GM12878 (cell line): ENCODE data around the gene PRRC2B. TPM values are rescaled to one million over a fixed set of nuclear protein-coding genes. Genes with fewer than 3 reads are reported as not detected.

Source experiments
- ATAC-seq: fragments of 200-7000 bp; cut with Tn5 transposase; 3 replicates; pipeline ENCODE4 v1.9.1; 2020; ENCODE audit warnings: mild to moderate bottlenecking, moderate library complexity
- BruUV-seq: library from RNA; stranded (reverse); fragments of 400-500 nt; replicated peaks from 2 replicates; lab custom pipeline; 2021; lab: Mats Ljungman, UMichigan
- CTCF ChIA-PET: fragments of 300-600 bp; sonication (Branson Sonifier 250); formaldehyde crosslinking; extraction: SDS; loops from one replicate; lab custom pipeline; 2021; ENCODE audit warnings: inconsistent platforms; lab: Yijun Ruan, JAX
- POLR2A ChIA-PET: fragments of 350-600 bp; formaldehyde crosslinking; extraction: SDS; loops from one replicate; lab custom pipeline; 2021; ENCODE audit warnings: inconsistent platforms; lab: Charles Lee
- RAD21 ChIA-PET: fragments of 300-600 bp; sonication (Branson Sonifier 250); formaldehyde crosslinking; loops from one replicate; lab custom pipeline; 2023; ENCODE audit warnings: antibody characterized with exemption; ENCODE audit not compliant: unreplicated experiment; lab: Charles Lee
- SMC1A ChIA-PET: fragments of 300-600 bp; sonication (Branson Sonifier 250); formaldehyde crosslinking; loops from one replicate; lab custom pipeline; 2023; ENCODE audit not compliant: unreplicated experiment, uncharacterized antibody; lab: Charles Lee
- DNase-seq: peaks from one replicate; pipeline ENCODE4 v3.0.0-alpha.2; 2011; ENCODE audit warnings: low read depth, low spot score
- FAIRE-seq: peaks from 3 replicates; lab custom pipeline; 2011; peaks lifted over from hg19 to GRCh38; lab: Jason Lieb, UNC
- H2AFZ ChIP-seq: 2 replicates; pipeline ENCODE4 v1.6.0; 2011; ENCODE audit warnings: low read depth, low read length, control low read depth; ENCODE audit not compliant: control insufficient read depth
- H3K27ac ChIP-seq: 2 replicates; pipeline ENCODE4 v1.5.1; 2011; ENCODE audit warnings: control low read depth; ENCODE audit not compliant: control insufficient read depth, insufficient read depth
- H3K27me3 ChIP-seq, 2 experiments: replicated peaks in 1 of 2; 2 replicates each; pipeline versions ENCODE4 v1.6.0 to v1.6.1; 2011; ENCODE audit warnings: low read length in 1 of 2; ENCODE audit not compliant: control insufficient read depth in 2 of 2, insufficient read depth in 2 of 2
- H3K36me3 ChIP-seq, 2 experiments: 2 replicates each; pipeline ENCODE4 v1.5.1; 2011; ENCODE audit warnings: low read length in 1 of 2; ENCODE audit not compliant: control insufficient read depth in 2 of 2, insufficient read depth in 2 of 2
- H3K4me1 ChIP-seq: 2 replicates; pipeline ENCODE4 v1.6.1; 2011; ENCODE audit warnings: mild to moderate bottlenecking, low read length, moderate library complexity, mixed read lengths; ENCODE audit not compliant: control insufficient read depth, insufficient read depth
- H3K4me2 ChIP-seq: 2 replicates; pipeline ENCODE4 v1.6.0; 2011; ENCODE audit warnings: control low read depth; ENCODE audit not compliant: control insufficient read depth, insufficient read depth
- H3K4me3 ChIP-seq: fragments of 200-600 bp; sonication (generic); 2 replicates; pipeline ENCODE4 v1.5.1; 2016
- H3K79me2 ChIP-seq: 2 replicates; pipeline ENCODE4 v1.6.0; 2011; ENCODE audit warnings: low read length; ENCODE audit not compliant: control insufficient read depth, insufficient read depth
- H3K9ac ChIP-seq: 2 replicates; pipeline ENCODE4 v1.8.0; 2011; ENCODE audit warnings: low read length, control low read depth, mixed read lengths; ENCODE audit not compliant: control insufficient read depth, insufficient read depth
- H3K9me3 ChIP-seq: replicated peaks from 3 replicates; pipeline ENCODE4 v1.5.1; 2011; ENCODE audit warnings: mild to moderate bottlenecking, low read length; ENCODE audit not compliant: control insufficient read depth, insufficient read depth
- H4K20me1 ChIP-seq: 2 replicates; pipeline ENCODE4 v1.6.0; 2011; ENCODE audit not compliant: control insufficient read depth, insufficient read depth
- FOXK2 ChIP-seq: fragments of 450-650 bp; IDR thresholded peaks from 2 replicates; pipeline ENCODE4 v1.6.1; 2017; ENCODE audit warnings: mild to moderate bottlenecking, moderate library complexity
- KDM1A ChIP-seq: fragments of 200-600 bp; sonication (generic); IDR thresholded peaks from 2 replicates; pipeline ENCODE4 v1.6.1; 2016; ENCODE audit warnings: borderline replicate concordance
- MYC ChIP-seq: IDR thresholded peaks from 2 replicates; pipeline ENCODE4 v1.6.1; 2011; ENCODE audit warnings: mild to moderate bottlenecking, low read length, moderate library complexity, inconsistent platforms; ENCODE audit not compliant: insufficient read depth, insufficient replicate concordance, insufficient read length, severe bottlenecking
- SIN3A ChIP-seq: IDR thresholded peaks from 2 replicates; pipeline ENCODE4 v1.6.1; 2012; ENCODE audit warnings: low read depth, low read length, improper control_type of control experiment
- ZSCAN29 ChIP-seq: fragments of 450-650 bp; IDR thresholded peaks from 2 replicates; pipeline ENCODE4 v1.6.1; 2017; ENCODE audit warnings: mild to moderate bottlenecking, moderate library complexity
- WGBS: methylation state at CpG from one replicate; pipeline ENCODE4 v1.1.6; 2016; ENCODE audit warnings: low lambda C conversion rate; ENCODE audit not compliant: insufficient replicate concordance, insufficient coverage; ENCODE audit errors: missing lambda C conversion rate; 5-methylcytosine and 5-hydroxymethylcytosine counted together
- in situ Hi-C: fragments of 300-500 bp; cut with MboI; formaldehyde crosslinking; loops from 9 replicates; pipeline ENCODE4 v1.14.3; 2018; ENCODE audit warnings: mixed read lengths
- intact Hi-C: fragments of 100-400 bp; cut with micrococcal nuclease; formaldehyde crosslinking; loops from one replicate; pipeline ENCODE4 v1.14.2; 2022; ENCODE audit not compliant: unreplicated experiment
- polyA plus RNA-seq, 11 experiments: library from polyadenylated mRNA; depleted of rRNA in 4 of 11; unstranded in 6 of 11; stranded (reverse) in 5 of 11; fragments of >200 nt; fragmentation: Nextera tagmentation in 4 of 11; fragmentation: Illumina TruSeq in 1 of 11; extraction: Ambion mirVana in 4 of 11; extraction: Trizol in 1 of 11; gene quantifications; 1 replicate in 1 of 11; 2 replicates in 10 of 11; pipeline versions ENCODE4 v1.2.1 to v1.2.3, GENCODE V29; 2011 to 2016; ENCODE audit warnings: inconsistent platforms in 2 of 11, missing spikeins in 2 of 11, low read depth in 1 of 11
- total RNA-seq, 4 experiments: library from RNA; depleted of rRNA in 3 of 4; stranded (reverse); fragments of >200 nt in 3 of 4; fragmentation: Illumina TruSeq in 1 of 4; extraction: Trizol in 1 of 4; gene quantifications; 2 replicates each; pipeline versions ENCODE4 v1.2.1 to v1.2.3, GENCODE V29; 2013 to 2021
- TF ChIP-seq, protein P1 (sequence below): IDR thresholded peaks from 2 replicates; pipeline ENCODE4 v1.6.1; 2011; ENCODE audit warnings: borderline replicate concordance, low read depth, mild to moderate bottlenecking, moderate library complexity, low read length; ENCODE audit not compliant: insufficient read depth, poor library complexity, severe bottlenecking
- TF ChIP-seq, protein P2 (sequence below): IDR thresholded peaks from 2 replicates; pipeline ENCODE4 v1.6.1; 2011; ENCODE audit warnings: low read depth, mild to moderate bottlenecking, low read length, moderate library complexity, borderline replicate concordance; ENCODE audit errors: extremely low read depth
- TF ChIP-seq, protein P3 (sequence below): IDR thresholded peaks from 2 replicates; pipeline ENCODE4 v1.6.1; 2011; ENCODE audit warnings: borderline replicate concordance, low read depth, mild to moderate bottlenecking, moderate library complexity, mixed read lengths, low read length; ENCODE audit not compliant: insufficient read depth; ENCODE audit errors: extremely low read length

The PRRC2B gene
- total and polyA plus RNA-seq, 10 of the 15 experiments (the other 5 are each of a cell fraction or from before 2014, with no cell fraction given), result 0.84 to 155 (median 28.7) TPM

DNA sequence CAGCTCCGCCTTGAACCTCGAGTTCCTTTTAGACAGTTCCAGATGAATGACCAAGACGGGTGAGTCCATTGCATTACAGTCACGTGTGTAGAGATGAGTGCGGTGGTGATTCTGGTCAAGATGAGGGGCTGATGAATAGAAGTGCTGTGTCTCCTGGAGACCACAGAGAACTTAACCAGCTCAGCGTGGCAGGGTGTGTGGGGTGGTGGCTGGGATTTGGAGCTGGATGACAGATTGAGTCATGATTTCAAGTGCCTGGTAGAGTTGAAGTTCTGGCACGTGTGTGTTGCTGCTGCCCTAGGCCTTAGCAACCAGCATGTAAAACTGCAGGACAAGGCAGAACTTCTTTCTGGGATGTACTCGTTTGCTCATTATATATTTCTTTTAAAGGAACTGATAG, 53.3 kb downstream of the PRRC2B start:
- whole genome bisulfite sequencing, result 52% methylated on average over 8 of the region's 8 CpGs
- H3K4me1 ChIP-seq, result no peaks in the 10 kb centered on the region
- TF ChIP-seq, protein P1, sequence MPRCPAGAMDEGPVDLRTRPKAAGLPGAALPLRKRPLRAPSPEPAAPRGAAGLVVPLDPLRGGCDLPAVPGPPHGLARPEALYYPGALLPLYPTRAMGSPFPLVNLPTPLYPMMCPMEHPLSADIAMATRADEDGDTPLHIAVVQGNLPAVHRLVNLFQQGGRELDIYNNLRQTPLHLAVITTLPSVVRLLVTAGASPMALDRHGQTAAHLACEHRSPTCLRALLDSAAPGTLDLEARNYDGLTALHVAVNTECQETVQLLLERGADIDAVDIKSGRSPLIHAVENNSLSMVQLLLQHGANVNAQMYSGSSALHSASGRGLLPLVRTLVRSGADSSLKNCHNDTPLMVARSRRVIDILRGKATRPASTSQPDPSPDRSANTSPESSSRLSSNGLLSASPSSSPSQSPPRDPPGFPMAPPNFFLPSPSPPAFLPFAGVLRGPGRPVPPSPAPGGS, result no peak
- TF ChIP-seq, protein P2, sequence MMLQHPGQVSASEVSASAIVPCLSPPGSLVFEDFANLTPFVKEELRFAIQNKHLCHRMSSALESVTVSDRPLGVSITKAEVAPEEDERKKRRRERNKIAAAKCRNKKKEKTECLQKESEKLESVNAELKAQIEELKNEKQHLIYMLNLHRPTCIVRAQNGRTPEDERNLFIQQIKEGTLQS, result no peak
- TF ChIP-seq, protein P3, sequence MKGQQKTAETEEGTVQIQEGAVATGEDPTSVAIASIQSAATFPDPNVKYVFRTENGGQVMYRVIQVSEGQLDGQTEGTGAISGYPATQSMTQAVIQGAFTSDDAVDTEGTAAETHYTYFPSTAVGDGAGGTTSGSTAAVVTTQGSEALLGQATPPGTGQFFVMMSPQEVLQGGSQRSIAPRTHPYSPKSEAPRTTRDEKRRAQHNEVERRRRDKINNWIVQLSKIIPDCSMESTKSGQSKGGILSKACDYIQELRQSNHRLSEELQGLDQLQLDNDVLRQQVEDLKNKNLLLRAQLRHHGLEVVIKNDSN, result no peak
- no peak for TF ChIP-seq ZSCAN29
- TF ChIP-seq SIN3A, result no peak
- TF ChIP-seq FOXK2, result no peak
- TF ChIP-seq KDM1A, result no peak
- TF ChIP-seq MYC, result no peak
- ChIA-PET SMC1A (interaction anchor here (0.7 kb wide), 1 partner anchor 741 kb away, joined by 3 read pairs; no protein-coding TSS in a partner anchor), RAD21 (no interaction called here), POLR2A (no interaction called here), CTCF (no interaction called here)
- no peak overlapping the region for H3K4me3 ChIP-seq
- no peaks in the 10 kb centered on the region for H3K27me3 ChIP-seq
- H3K36me3 ChIP-seq, result peaks cover 29 to 45% of the 10 kb centered on the region in 2 experiments
- no TSS peak for BruUV-seq
- FAIRE-seq (no peak), ATAC-seq (no peak), DNase-seq (no peak)
- no peak overlapping the region for H2AFZ ChIP-seq
- H3K4me2 ChIP-seq, result no peak overlapping the region
- no peaks in the 10 kb centered on the region for H3K9me3 ChIP-seq
- H3K27ac ChIP-seq, result no peak overlapping the region
- H4K20me1 ChIP-seq, result no peaks in the 10 kb centered on the region
- no peaks in the 10 kb centered on the region for H3K79me2 ChIP-seq
- in situ Hi-C loops, result no loop called here
- intact Hi-C loops, result no loop called here
- no peak overlapping the region for H3K9ac ChIP-seq
